NT2/D1 (cell line): Measurements from ENCODE around the gene BRIP1.
"Not testable (repeated sequence)": the region's sequence is repeated elsewhere in the genome, so short reads cannot be mapped to it uniquely, and the experiment has no call there.

Experiments used
- DNase-seq: peaks from one replicate; pipeline ENCODE4 v3.0.0-alpha.2; 2011; ENCODE audit warnings: low read depth, low spot score
- H3K27me3 ChIP-seq: 2 replicates; pipeline ENCODE4 v1.6.0; 2011; ENCODE audit warnings: mild to moderate bottlenecking; ENCODE audit not compliant: insufficient read length, insufficient read depth
- H3K36me3 ChIP-seq: 2 replicates; pipeline ENCODE4 v1.6.1; 2011; ENCODE audit warnings: mild to moderate bottlenecking, low read length, mixed read lengths; ENCODE audit not compliant: insufficient read depth, insufficient read length
- H3K4me1 ChIP-seq: 2 replicates; pipeline ENCODE4 v1.5.1; 2011; ENCODE audit not compliant: insufficient read depth, insufficient read length
- H3K4me3 ChIP-seq: 2 replicates; pipeline ENCODE4 v1.5.1; 2011; ENCODE audit warnings: low read depth; ENCODE audit not compliant: insufficient read length
- H3K9ac ChIP-seq: 2 replicates; pipeline ENCODE4 v1.6.0; 2011; ENCODE audit warnings: low read depth; ENCODE audit not compliant: insufficient read length
- H3K9me3 ChIP-seq: 2 replicates; pipeline ENCODE4 v1.5.1; 2011; ENCODE audit warnings: mild to moderate bottlenecking, low read length; ENCODE audit not compliant: insufficient read depth
- SUZ12 ChIP-seq: IDR thresholded peaks from 2 replicates; pipeline ENCODE4 v1.6.1; 2011; ENCODE audit not compliant: insufficient read length, insufficient read depth; ENCODE audit errors: extremely low read depth
- YY1 ChIP-seq: IDR thresholded peaks from 2 replicates; pipeline ENCODE4 v1.6.1; 2011; ENCODE audit not compliant: insufficient read length, insufficient read depth
- ZNF274 ChIP-seq: IDR thresholded peaks from 2 replicates; pipeline ENCODE4 v1.6.1; 2011; ENCODE audit warnings: mild to moderate bottlenecking, low read depth, low read length

Gene BRIP1

DNA sequence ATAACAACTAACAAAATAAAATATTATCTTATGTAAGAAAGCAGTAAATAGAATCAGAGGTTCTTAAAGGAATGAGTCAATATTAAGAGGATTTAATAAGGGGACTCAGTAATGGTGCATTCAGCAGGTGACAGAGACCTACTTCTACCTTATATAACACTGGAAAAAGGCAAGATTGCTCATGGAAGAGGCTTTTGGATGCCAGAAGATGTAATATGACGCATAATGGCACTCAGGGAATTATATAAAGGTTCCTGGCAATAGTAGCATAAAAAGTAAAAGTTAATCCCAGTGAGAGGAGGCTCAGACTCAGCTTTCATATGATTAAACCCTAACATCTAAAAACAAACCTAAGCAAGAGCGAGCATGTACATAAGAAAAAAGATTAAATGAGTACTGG, 136.4 kb downstream of the BRIP1 start:
- Histone ChIP-seq H3K36me3 (peaks cover 7% of the 10 kb centered on the region), H3K4me3 (no peak overlapping the region), H3K9ac (no peak overlapping the region), H3K4me1 (no peaks in the 10 kb centered on the region), H3K9me3 (no peaks in the 10 kb centered on the region), H3K27me3 (no peaks in the 10 kb centered on the region)
- no peak for TF ChIP-seq ZNF274
- TF ChIP-seq YY1: no peak
- no peak for TF ChIP-seq SUZ12
- no peak for DNase-seq

GRCh38 chr17:61724777-61725176, 138.6 kb downstream of the BRIP1 start:
- no peak overlapping the region for H3K4me3 ChIP-seq
- H3K9me3 ChIP-seq: no peaks in the 10 kb centered on the region
- DNase-seq: no peak
- H3K36me3 ChIP-seq: peaks cover 7% of the 10 kb centered on the region
- H3K27me3 ChIP-seq: no peaks in the 10 kb centered on the region
- H3K4me1 ChIP-seq: no peaks in the 10 kb centered on the region
- TF ChIP-seq ZNF274 (no peak), SUZ12 (no peak), YY1 (no peak)
- H3K9ac ChIP-seq: no peak overlapping the region

DNA sequence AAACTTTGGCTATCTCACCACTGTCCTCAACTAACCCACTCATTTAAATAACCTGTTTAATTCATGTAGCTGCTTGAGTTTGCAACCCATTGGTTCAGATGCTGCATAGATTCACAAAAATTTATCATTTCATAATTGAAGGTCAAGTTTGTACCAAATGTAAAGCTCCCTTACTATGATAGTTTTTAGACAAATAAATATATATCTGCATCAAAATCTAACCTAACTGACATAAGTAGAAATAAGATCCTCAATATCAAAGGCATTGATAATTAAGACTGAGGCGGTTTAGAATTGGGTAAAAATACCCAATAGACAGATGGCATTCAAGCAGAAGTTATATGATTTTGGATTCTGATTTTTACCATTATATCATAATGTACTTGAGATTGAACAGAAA, 139.4 kb downstream of the BRIP1 start:
- Histone ChIP-seq H3K9ac (no peak overlapping the region), H3K4me3 (no peak overlapping the region), H3K4me1 (no peaks in the 10 kb centered on the region), H3K36me3 (peaks cover 7% of the 10 kb centered on the region), H3K9me3 (no peaks in the 10 kb centered on the region), H3K27me3 (no peaks in the 10 kb centered on the region)
- DNase-seq: no peak
- TF ChIP-seq YY1 (no peak), ZNF274 (no peak), SUZ12 (no peak)

- H3K4me1 ChIP-seq: no peaks in the 10 kb centered on the region
- peaks cover under 1% of the 10 kb centered on the region for H3K36me3 ChIP-seq
- H3K27me3 ChIP-seq: no peaks in the 10 kb centered on the region
- TF ChIP-seq SUZ12 (no peak), ZNF274 (no peak), YY1 (no peak)
- H3K9ac ChIP-seq: no peak overlapping the region
- H3K9me3 ChIP-seq: no peaks in the 10 kb centered on the region; the same call in 1 of the 2 replicates
- no peak for DNase-seq
- no peak overlapping the region for H3K4me3 ChIP-seq
Measured at GRCh38 chr17:61723183-61723582, 140.1 kb downstream of the BRIP1 start.

DNA sequence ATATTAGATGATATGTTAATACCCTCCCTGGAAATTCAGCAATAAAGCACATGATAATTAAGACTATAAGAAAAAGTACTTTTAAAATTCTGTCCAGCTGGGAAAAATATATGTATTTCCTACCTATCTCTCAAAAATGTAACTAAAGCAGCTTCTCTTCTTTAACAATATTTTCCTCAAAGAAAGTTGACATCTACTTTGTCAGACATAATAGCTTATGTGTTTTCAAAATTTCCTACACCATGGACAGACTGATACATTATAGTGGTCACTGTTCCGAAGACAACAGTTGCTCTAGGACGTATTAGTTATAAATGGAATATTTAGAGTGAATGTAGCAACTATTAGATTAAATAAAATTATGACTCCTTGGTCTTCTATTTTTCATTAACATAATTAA, 140.9 kb downstream of the BRIP1 start:
- H3K9ac ChIP-seq: no peak overlapping the region
- H3K27me3 ChIP-seq: no peaks in the 10 kb centered on the region
- peaks cover 3% of the 10 kb centered on the region for H3K9me3 ChIP-seq
- TF ChIP-seq YY1 (no peak), SUZ12 (no peak), ZNF274 (no peak)
- no peaks in the 10 kb centered on the region for H3K4me1 ChIP-seq
- H3K4me3 ChIP-seq: no peak overlapping the region
- H3K36me3 ChIP-seq: no peaks in the 10 kb centered on the region
- DNase-seq: no peak

- H3K4me1 ChIP-seq: no peaks in the 10 kb centered on the region
- TF ChIP-seq ZNF274 (no peak), YY1 (no peak), SUZ12 (no peak)
- no peaks in the 10 kb centered on the region for H3K36me3 ChIP-seq
- no peak for DNase-seq
- H3K9ac ChIP-seq: no peak overlapping the region
- no peak overlapping the region for H3K4me3 ChIP-seq
- no peaks in the 10 kb centered on the region for H3K27me3 ChIP-seq
- H3K9me3 ChIP-seq: peaks cover 20% of the 10 kb centered on the region
Measured at GRCh38 chr17:61720016-61720795, 143.1 kb downstream of the BRIP1 start.

DNA sequence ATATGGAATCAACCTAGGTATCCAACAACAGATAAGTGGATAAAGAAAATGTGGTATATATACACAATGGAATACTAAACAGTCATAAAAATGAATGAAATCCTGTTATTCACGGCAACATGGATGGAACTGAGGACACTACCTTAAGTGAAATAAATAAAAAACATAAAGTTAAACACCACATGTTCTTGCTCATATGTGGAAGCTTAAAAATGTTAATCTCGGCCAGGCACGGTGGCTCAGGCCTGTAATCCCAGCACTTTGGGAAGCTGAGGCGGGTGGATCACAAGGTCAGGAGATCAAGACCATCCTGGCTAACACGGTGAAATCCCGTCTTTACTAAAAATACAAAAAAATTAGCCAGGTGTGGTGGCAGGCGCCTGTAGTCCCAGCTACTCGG, 144.1 kb downstream of the BRIP1 start:
- H3K27me3 ChIP-seq, DNase-seq, H3K9ac ChIP-seq, H3K4me1 ChIP-seq, H3K36me3 ChIP-seq, H3K4me3 ChIP-seq: not testable (repeated sequence)
- H3K9me3 ChIP-seq: peaks cover 20% of the 10 kb centered on the region
